Epithelial cell of esophagus (primary cell): ENCODE measurements around the gene GADD45G.

Experiments
- DNase-seq: peaks from one replicate; pipeline ENCODE4 v3.0.0; 2010; ENCODE audit warnings: low read depth
- H3K4me3 ChIP-seq: 2 replicates; pipeline ENCODE4 v1.5.1; 2011; ENCODE audit warnings: mild to moderate bottlenecking, low read length, control low read depth
- TF ChIP-seq, protein P1 (sequence below): IDR thresholded peaks from 2 replicates; pipeline ENCODE4 v1.5.1; 2011; ENCODE audit warnings: low read depth, mild to moderate bottlenecking, low read length, control low read depth, inconsistent platforms; ENCODE audit not compliant: insufficient read depth; ENCODE audit errors: missing control alignments

GADD45G gene

GRCh38 chr9:89641980-89642379 is 37.2 kb downstream of the GADD45G start:
- TF ChIP-seq, protein P1, sequence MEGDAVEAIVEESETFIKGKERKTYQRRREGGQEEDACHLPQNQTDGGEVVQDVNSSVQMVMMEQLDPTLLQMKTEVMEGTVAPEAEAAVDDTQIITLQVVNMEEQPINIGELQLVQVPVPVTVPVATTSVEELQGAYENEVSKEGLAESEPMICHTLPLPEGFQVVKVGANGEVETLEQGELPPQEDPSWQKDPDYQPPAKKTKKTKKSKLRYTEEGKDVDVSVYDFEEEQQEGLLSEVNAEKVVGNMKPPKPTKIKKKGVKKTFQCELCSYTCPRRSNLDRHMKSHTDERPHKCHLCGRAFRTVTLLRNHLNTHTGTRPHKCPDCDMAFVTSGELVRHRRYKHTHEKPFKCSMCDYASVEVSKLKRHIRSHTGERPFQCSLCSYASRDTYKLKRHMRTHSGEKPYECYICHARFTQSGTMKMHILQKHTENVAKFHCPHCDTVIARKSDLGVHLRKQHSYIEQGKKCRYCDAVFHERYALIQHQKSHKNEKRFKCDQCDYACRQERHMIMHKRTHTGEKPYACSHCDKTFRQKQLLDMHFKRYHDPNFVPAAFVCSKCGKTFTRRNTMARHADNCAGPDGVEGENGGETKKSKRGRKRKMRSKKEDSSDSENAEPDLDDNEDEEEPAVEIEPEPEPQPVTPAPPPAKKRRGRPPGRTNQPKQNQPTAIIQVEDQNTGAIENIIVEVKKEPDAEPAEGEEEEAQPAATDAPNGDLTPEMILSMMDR, result no peak
- H3K4me3 ChIP-seq, result no peak overlapping the region
- DNase-seq, result no peak

- no peak overlapping the region for H3K4me3 ChIP-seq
- no peak for DNase-seq
- TF ChIP-seq, protein P1, result no peak
Observed at GRCh38 chr9:89642789-89643188, 38.0 kb downstream of the GADD45G start.

GRCh38 chr9:89646189-89646939 is 41.6 kb downstream of the GADD45G start:
- TF ChIP-seq, protein P1, result no peak
- no peak overlapping the region for H3K4me3 ChIP-seq
- DNase-seq, result no peak

- TF ChIP-seq, protein P1, result no peak
- H3K4me3 ChIP-seq, result no peak overlapping the region
- DNase-seq, result no peak
Observed at GRCh38 chr9:89647366-89648128, 42.7 kb downstream of the GADD45G start.

DNA sequence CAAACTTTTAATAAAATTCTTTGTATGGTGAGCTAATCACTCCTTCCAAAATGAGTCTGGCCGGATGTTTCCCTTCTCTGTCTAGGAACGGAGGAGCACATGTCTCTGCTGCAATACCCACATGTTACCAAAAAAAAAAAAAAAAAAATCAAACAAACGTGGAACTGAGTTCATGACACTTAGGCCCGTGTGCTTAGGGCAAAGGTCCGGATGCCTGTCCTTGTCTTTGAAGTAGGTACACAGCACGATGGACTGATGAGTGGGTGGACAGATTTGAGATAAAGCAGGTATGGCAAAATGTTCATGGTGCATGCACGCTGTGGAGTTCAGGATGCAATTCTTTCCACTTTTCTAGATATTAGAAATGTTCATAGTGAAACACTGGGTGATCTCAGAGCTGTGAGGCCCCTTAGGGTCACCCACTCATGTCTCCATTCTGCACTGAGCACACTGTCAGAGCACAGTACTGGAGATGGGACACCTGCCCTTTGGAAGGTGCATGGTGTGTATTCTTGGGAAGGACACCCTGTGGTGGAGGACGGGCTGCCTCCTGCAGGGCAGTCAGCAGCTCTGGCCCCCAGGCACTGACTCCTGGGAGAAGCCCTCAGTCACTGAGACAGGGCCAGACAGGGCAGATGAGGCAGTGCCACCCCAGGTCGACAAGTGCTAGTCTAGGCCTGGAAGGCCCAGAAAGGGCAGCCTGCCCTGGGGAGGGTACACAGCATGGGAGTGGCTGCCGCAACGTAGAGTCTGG is 43.6 kb downstream of the GADD45G start:
- no peak for DNase-seq
- no peak overlapping the region for H3K4me3 ChIP-seq
- TF ChIP-seq, protein P1, result no peak

- TF ChIP-seq, protein P1, result no peak
- no peak for DNase-seq
- no peak overlapping the region for H3K4me3 ChIP-seq
Observed at GRCh38 chr9:89649039-89649691, 44.4 kb downstream of the GADD45G start.
